HepG2 (cell line): ENCODE results near the gene TNFAIP2. TPM values are rescaled to one million over a fixed set of nuclear protein-coding genes. Genes with fewer than 3 reads are reported as not detected.

ENCODE experiments used
- ASH2L ChIP-seq: fragments of 300-600, 200-600 bp; sonication (generic); IDR thresholded peaks from 2 replicates; pipeline ENCODE4 v1.7.0; 2017; ENCODE audit warnings: low read depth, mild to moderate bottlenecking, moderate library complexity, mixed read lengths, low read length; ENCODE audit not compliant: insufficient read length
- ATM ChIP-seq: fragments of 450-650 bp; IDR thresholded peaks from 2 replicates; pipeline ENCODE4 v1.7.1; 2017; ENCODE audit warnings: mild to moderate bottlenecking, borderline replicate concordance
- BRD4 ChIP-seq: sonication (generic); formaldehyde crosslinking; IDR thresholded peaks from 2 replicates; pipeline ENCODE4 v1.4.0; 2020; ENCODE audit warnings: missing genetic modification reagents
- CCAR2 ChIP-seq: fragments of 200-400 bp; formaldehyde crosslinking; optimal IDR thresholded peaks from 2 replicates; pipeline ENCODE3; 2018; ENCODE audit warnings: low read depth, mild to moderate bottlenecking, low read length, moderate library complexity
- CREB1 ChIP-seq, 2 experiments: fragments of 450-650 bp in 1 of 2; IDR thresholded peaks; 2 replicates each; pipeline ENCODE4 v1.6.1; 2016 to 2017; ENCODE audit warnings: control low read depth in 1 of 2, mild to moderate bottlenecking in 1 of 2, missing compliant biosample characterization in 1 of 2, missing genetic modification characterization in 1 of 2
- FOXJ3 ChIP-seq: sonication (generic); formaldehyde crosslinking; IDR thresholded peaks from 2 replicates; pipeline ENCODE4 v1.4.0; 2020; ENCODE audit warnings: missing genetic modification reagents, mild to moderate bottlenecking, borderline replicate concordance
- GATA4 ChIP-seq: sonication (generic); IDR thresholded peaks from 2 replicates; pipeline ENCODE4 v1.6.1; 2016; ENCODE audit warnings: antibody characterized with exemption, low read depth, borderline replicate concordance
- HNRNPL ChIP-seq: fragments of 200-400 bp; formaldehyde crosslinking; IDR thresholded peaks from 2 replicates; pipeline ENCODE4 v1.6.1; 2017; ENCODE audit warnings: mild to moderate bottlenecking, low read depth, low read length
- NFE2L1 ChIP-seq: sonication (generic); formaldehyde crosslinking; IDR thresholded peaks from 2 replicates; pipeline ENCODE4 v1.4.0; 2020; ENCODE audit warnings: missing genetic modification reagents, mild to moderate bottlenecking, borderline replicate concordance
- RELA ChIP-seq: sonication (generic); formaldehyde crosslinking; IDR thresholded peaks from 2 replicates; pipeline ENCODE4 v1.4.0; 2020; ENCODE audit warnings: missing genetic modification reagents
- SAP130 ChIP-seq: IDR thresholded peaks from 2 replicates; pipeline ENCODE4 v1.6.1; 2016; ENCODE audit warnings: low read depth
- ZKSCAN8 ChIP-seq: IDR thresholded peaks from 2 replicates; pipeline ENCODE4 v1.6.1; 2016; ENCODE audit warnings: borderline replicate concordance, missing genetic modification reagents, missing compliant biosample characterization
- ZMYM3 ChIP-seq: sonication (generic); formaldehyde crosslinking; IDR thresholded peaks from 2 replicates; pipeline ENCODE4 v1.5.1; 2020; ENCODE audit warnings: mild to moderate bottlenecking, missing genetic modification reagents
- ZNF121 ChIP-seq: sonication (generic); formaldehyde crosslinking; IDR thresholded peaks from 2 replicates; pipeline ENCODE4 v1.5.0; 2020; ENCODE audit warnings: mild to moderate bottlenecking, missing genetic modification reagents
- ZNF24 ChIP-seq: fragments of 450-650 bp; IDR thresholded peaks from 2 replicates; pipeline ENCODE4 v1.6.1; 2017; ENCODE audit warnings: antibody characterized with exemption, mild to moderate bottlenecking
- ZNF260 ChIP-seq: sonication (generic); formaldehyde crosslinking; IDR thresholded peaks from 2 replicates; pipeline ENCODE4 v1.4.0; 2020; ENCODE audit warnings: missing genetic modification reagents, low read depth, mild to moderate bottlenecking, borderline replicate concordance
- ZNF264 ChIP-seq: sonication (generic); formaldehyde crosslinking; IDR thresholded peaks from 2 replicates; pipeline ENCODE4 v1.4.0; 2020; ENCODE audit warnings: missing genetic modification reagents
- ZNF335 ChIP-seq: sonication (generic); formaldehyde crosslinking; IDR thresholded peaks from 2 replicates; pipeline ENCODE4 v1.4.0; 2020; ENCODE audit warnings: missing genetic modification reagents
- ZNF598 ChIP-seq: sonication (generic); formaldehyde crosslinking; IDR thresholded peaks from 2 replicates; pipeline ENCODE4 v1.5.1; 2020; ENCODE audit warnings: mild to moderate bottlenecking, missing genetic modification reagents, borderline replicate concordance
- ZNF772 ChIP-seq: sonication (generic); formaldehyde crosslinking; IDR thresholded peaks from 2 replicates; pipeline ENCODE4 v1.5.0; 2020; ENCODE audit warnings: mild to moderate bottlenecking, missing genetic modification reagents
- ZNF777 ChIP-seq: sonication (generic); formaldehyde crosslinking; IDR thresholded peaks from 2 replicates; pipeline ENCODE4 v1.4.0; 2020; ENCODE audit warnings: missing genetic modification reagents
- ZSCAN30 ChIP-seq: sonication (generic); formaldehyde crosslinking; IDR thresholded peaks from 2 replicates; pipeline ENCODE4 v1.5.0; 2020; ENCODE audit warnings: mild to moderate bottlenecking, missing genetic modification reagents
- polyA plus RNA-seq, 8 experiments: library from polyadenylated mRNA; depleted of rRNA in 3 of 8; stranded (reverse) in 7 of 8; unstranded in 1 of 8; fragments of >200 nt; fragmentation: Illumina TruSeq in 4 of 8; extraction: Trizol in 4 of 8; gene quantifications; 2 replicates each; pipeline versions ENCODE4 v1.2.1 to v1.2.3, GENCODE V29; 2011 to 2016; ENCODE audit warnings: low read depth in 4 of 8, missing spikeins in 1 of 8, mixed read lengths in 1 of 8; ENCODE audit not compliant: insufficient read depth in 1 of 8
- total RNA-seq, 5 experiments: library from RNA; depleted of rRNA; stranded (reverse); fragments of >200 nt; fragmentation: Illumina TruSeq; extraction: Trizol; gene quantifications; 2 replicates each; pipeline ENCODE4 v1.2.3, GENCODE V29; 2016; ENCODE audit warnings: low read depth in 1 of 5
- TF ChIP-seq, protein P1 (sequence below): sonication (generic); formaldehyde crosslinking; IDR thresholded peaks from 2 replicates; pipeline ENCODE4 v1.4.0; 2020; ENCODE audit warnings: mild to moderate bottlenecking, low read depth, missing genetic modification reagents
- TF ChIP-seq, protein P2 (sequence below): sonication (generic); formaldehyde crosslinking; IDR thresholded peaks from 2 replicates; pipeline ENCODE4 v1.5.1; 2020; ENCODE audit warnings: mild to moderate bottlenecking, missing genetic modification reagents, borderline replicate concordance

TNFAIP2 gene
- total and polyA plus RNA-seq, 2 of the 13 experiments (the other 11 are each of a cell fraction or from before 2014, with no cell fraction given), result 0.46 to 1.5 TPM

DNA sequence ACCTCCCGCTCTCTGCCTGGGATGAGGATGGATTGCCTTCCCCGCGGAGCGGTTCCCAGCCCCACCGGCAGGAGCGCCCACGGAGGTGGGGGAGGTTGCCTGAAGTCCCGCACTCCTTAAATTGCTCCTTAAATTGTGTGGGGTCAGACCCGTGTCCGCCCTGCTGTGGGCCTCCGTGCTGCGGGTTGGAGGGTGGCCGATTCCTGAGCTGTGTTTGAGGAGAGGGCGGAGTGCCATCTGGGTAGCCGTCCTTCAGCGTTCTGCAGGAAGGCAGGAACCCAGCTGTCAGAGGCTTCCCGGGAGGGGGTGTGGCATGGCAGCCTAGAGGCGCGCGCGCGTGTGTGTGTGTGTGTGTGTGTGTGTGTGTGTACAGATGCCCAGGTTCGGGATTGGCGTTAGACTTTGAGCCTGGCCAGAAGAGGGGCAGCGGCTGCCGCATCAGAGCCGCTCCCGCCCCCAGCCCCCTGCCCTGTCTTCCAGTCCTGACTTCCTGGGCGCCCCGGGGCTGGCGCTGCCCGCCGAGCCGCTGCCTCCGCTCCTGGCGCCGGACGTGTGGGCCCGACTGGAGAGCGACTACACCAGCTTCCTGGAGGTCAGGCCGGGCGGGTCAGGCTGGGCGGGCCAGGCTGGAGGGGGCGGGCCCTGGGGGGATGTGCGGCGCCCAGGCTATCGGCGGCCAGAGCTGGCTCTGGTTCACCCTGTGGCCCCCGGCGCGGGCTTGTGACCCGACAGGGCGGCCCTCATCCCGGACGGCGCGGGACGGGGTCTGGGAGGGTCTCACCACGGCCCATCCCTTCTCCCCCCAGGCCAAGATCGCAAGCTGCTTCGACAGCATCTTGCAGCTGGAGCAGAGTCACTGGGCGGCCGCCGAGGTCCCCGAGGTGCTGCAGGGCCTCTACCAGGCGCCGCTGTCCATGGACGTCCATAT is 19.5 kb upstream of the TNFAIP2 start (continued):
- TF ChIP-seq RELA (no peak), ZNF121 (CRISPR knock-in tag) (peak; percentile 90), ZSCAN30 (CRISPR knock-in tag) (no peak), SAP130 (CRISPR knock-in tag) (peak; percentile 84), ZNF772 (CRISPR knock-in tag) (0 out of 2 replicates have a peak, but pooled peaks have one; percentile 30), FOXJ3 (no peak), ZNF598 (CRISPR knock-in tag) (0 out of 2 replicates have a peak, but pooled peaks have one; percentile 11), ZNF335 (no peak), NFE2L1 (no peak), ASH2L (peak; percentile 71), ZKSCAN8 (CRISPR knock-in tag) (peak; percentile 43; the same call in 1 of the 2 replicates), ZNF24 (no peak), ZMYM3 (CRISPR knock-in tag) (peak; percentile 11; the same call in 1 of the 2 replicates), ZNF777 (CRISPR knock-in tag) (peak; percentile 95), ZNF260 (no peak), HNRNPL (peak; percentile 98), BRD4 (no peak; the same call in 1 of the 2 replicates), ZNF264 (CRISPR knock-in tag) (no peak), CCAR2 (peak; percentile 33), GATA4 (peak; percentile 34; the same call in 1 of the 2 replicates), ATM (no peak), CREB1 (IDR thresholded peaks at IDR 0.05) (peak; percentile 56), CREB1 (CRISPR knock-in tag; IDR thresholded peaks at IDR 0.05) (no peak; the same call in 1 of the 2 replicates)
- TF ChIP-seq, protein P1, sequence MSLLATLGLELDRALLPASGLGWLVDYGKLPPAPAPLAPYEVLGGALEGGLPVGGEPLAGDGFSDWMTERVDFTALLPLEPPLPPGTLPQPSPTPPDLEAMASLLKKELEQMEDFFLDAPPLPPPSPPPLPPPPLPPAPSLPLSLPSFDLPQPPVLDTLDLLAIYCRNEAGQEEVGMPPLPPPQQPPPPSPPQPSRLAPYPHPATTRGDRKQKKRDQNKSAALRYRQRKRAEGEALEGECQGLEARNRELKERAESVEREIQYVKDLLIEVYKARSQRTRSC (CRISPR knock-in tag), result 0 out of 2 replicates have a peak, but pooled peaks have one; percentile 27
- TF ChIP-seq, protein P2, sequence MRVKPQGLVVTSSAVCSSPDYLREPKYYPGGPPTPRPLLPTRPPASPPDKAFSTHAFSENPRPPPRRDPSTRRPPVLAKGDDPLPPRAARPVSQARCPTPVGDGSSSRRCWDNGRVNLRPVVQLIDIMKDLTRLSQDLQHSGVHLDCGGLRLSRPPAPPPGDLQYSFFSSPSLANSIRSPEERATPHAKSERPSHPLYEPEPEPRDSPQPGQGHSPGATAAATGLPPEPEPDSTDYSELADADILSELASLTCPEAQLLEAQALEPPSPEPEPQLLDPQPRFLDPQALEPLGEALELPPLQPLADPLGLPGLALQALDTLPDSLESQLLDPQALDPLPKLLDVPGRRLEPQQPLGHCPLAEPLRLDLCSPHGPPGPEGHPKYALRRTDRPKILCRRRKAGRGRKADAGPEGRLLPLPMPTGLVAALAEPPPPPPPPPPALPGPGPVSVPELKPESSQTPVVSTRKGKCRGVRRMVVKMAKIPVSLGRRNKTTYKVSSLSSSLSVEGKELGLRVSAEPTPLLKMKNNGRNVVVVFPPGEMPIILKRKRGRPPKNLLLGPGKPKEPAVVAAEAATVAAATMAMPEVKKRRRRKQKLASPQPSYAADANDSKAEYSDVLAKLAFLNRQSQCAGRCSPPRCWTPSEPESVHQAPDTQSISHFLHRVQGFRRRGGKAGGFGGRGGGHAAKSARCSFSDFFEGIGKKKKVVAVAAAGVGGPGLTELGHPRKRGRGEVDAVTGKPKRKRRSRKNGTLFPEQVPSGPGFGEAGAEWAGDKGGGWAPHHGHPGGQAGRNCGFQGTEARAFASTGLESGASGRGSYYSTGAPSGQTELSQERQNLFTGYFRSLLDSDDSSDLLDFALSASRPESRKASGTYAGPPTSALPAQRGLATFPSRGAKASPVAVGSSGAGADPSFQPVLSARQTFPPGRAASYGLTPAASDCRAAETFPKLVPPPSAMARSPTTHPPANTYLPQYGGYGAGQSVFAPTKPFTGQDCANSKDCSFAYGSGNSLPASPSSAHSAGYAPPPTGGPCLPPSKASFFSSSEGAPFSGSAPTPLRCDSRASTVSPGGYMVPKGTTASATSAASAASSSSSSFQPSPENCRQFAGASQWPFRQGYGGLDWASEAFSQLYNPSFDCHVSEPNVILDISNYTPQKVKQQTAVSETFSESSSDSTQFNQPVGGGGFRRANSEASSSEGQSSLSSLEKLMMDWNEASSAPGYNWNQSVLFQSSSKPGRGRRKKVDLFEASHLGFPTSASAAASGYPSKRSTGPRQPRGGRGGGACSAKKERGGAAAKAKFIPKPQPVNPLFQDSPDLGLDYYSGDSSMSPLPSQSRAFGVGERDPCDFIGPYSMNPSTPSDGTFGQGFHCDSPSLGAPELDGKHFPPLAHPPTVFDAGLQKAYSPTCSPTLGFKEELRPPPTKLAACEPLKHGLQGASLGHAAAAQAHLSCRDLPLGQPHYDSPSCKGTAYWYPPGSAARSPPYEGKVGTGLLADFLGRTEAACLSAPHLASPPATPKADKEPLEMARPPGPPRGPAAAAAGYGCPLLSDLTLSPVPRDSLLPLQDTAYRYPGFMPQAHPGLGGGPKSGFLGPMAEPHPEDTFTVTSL (CRISPR knock-in tag), result peak; percentile 58; the same call in 1 of the 2 replicates
